NCI-H2107 (cell line): ENCODE results near the gene TMEM31.

Source experiments
- DNase-seq: peaks from one replicate; lab custom pipeline; 2025; lab: John Stamatoyannopoulos, UW

The TMEM31 gene

GRCh38 chrX:103710609-103711008, at the start of gene TMEM31:
Gene TMEM31 (plus strand): TSS chrX:103710909. CDS start chrX:103712259, 1,350 bp downstream.
- DNase-seq = no peak

- no peak for DNase-seq
Measured at GRCh38 chrX:103663981-103664762, 46.5 kb upstream of the TMEM31 start.

GRCh38 chrX:103666202-103667107, 44.3 kb upstream of the TMEM31 start:
- no peak for DNase-seq

GRCh38 chrX:103669745-103670144, 41.0 kb upstream of the TMEM31 start:
- DNase-seq = no peak

GRCh38 chrX:103674531-103675454, 35.9 kb upstream of the TMEM31 start:
- DNase-seq = no peak

GRCh38 chrX:103678199-103678993, 32.3 kb upstream of the TMEM31 start:
- DNase-seq = no peak

- no peak for DNase-seq
Measured at GRCh38 chrX:103681443-103681842, 29.3 kb upstream of the TMEM31 start.

GRCh38 chrX:103685396-103685795, 25.3 kb upstream of the TMEM31 start:
- no peak for DNase-seq

- DNase-seq = peak; percentile 94
Measured at GRCh38 chrX:103686199-103687072, 24.3 kb upstream of the TMEM31 start, which contains the start of gene MORF4L2. Gene MORF4L2 (minus strand): TSS chrX:103686699. CDS start chrX:103677027, 9,672 bp downstream.

- DNase-seq = peak; percentile 92
Measured at GRCh38 chrX:103687073-103687695, 23.5 kb upstream of the TMEM31 start.

GRCh38 chrX:103687696-103688201, 23.0 kb upstream of the TMEM31 start:
- DNase-seq = peak; percentile 72

- DNase-seq = peak; percentile 8
Measured at GRCh38 chrX:103688946-103689345, 21.8 kb upstream of the TMEM31 start.

- no peak for DNase-seq
Measured at GRCh38 chrX:103691059-103691458, 19.6 kb upstream of the TMEM31 start.

- no peak for DNase-seq
Measured at GRCh38 chrX:103697687-103698086, 13.0 kb upstream of the TMEM31 start.

- no peak for DNase-seq
Measured at GRCh38 chrX:103699243-103699642, 11.5 kb upstream of the TMEM31 start.

GRCh38 chrX:103704863-103705262, 5.8 kb upstream of the TMEM31 start:
- DNase-seq = no peak

GRCh38 chrX:103716962-103717361, 6.3 kb downstream of the TMEM31 start:
- no peak for DNase-seq

- no peak for DNase-seq
Measured at GRCh38 chrX:103718120-103718519, 7.4 kb downstream of the TMEM31 start.

- DNase-seq = no peak
Measured at GRCh38 chrX:103722505-103722904, 11.8 kb downstream of the TMEM31 start.
